Measurements from ENCODE around the gene SHPK. TPM values are rescaled to one million over a fixed set of nuclear protein-coding genes. Genes with fewer than 3 reads are reported as not detected.

The SHPK gene
- total and polyA plus RNA-seq, 9 of the 15 experiments (the other 6 are each of a cell fraction or from before 2014, with no cell fraction given), result 2.5 to 16.3 (median 11.8) TPM

- no peaks in the 10 kb centered on the region for H3K27me3 ChIP-seq (ENCODE audit: control insufficient read depth in 2 of 2, insufficient read depth in 2 of 2, low read length in 2 of 2)
- ChIA-PET POLR2A (interaction anchor here (1.0 kb wide), 1 partner anchor 25 kb away, joined by 3 read pairs; no protein-coding TSS in a partner anchor), CTCF (ENCODE audit: low intra/inter-chr PET ratio) (no interaction called here)
- H3K79me2 ChIP-seq (ENCODE audit: control insufficient read depth, insufficient read depth, low read length), result peaks cover 13% of the 10 kb centered on the region
- H3K27ac ChIP-seq (ENCODE audit: extremely low read depth, low read depth, low read length), result no peak overlapping the region
- FAIRE-seq (no peak), DNase-seq (ENCODE audit: extremely low read depth in 1 of 4, low spot score in 3 of 4) (no peak), ATAC-seq (no peak)
- H3K9me3 ChIP-seq (replicated peaks; ENCODE audit: control insufficient read depth, insufficient read depth, low read depth, low read length), result no peaks in the 10 kb centered on the region
- in situ Hi-C loops (cut with MboI) (no loop called here), intact Hi-C loops (cut with micrococcal nuclease) (no loop called here)
- no peak overlapping the region for H2AFZ ChIP-seq (ENCODE audit: low read depth, low read length)
- WGBS (ENCODE audit: insufficient coverage, low coverage, missing lambda C conversion rate), result 78% methylated on average over 4 of the region's 10 CpGs
- H3K4me1 ChIP-seq (replicated peaks in 1 of 2; ENCODE audit: control insufficient read depth in 2 of 2, insufficient read depth in 2 of 2, low read length in 2 of 2), result peaks cover 0 to 6% of the 10 kb centered on the region in 2 experiments; a peak in 3 of 5 replicates
- no peak overlapping the region for H3K4me3 ChIP-seq
- H3K9me1 ChIP-seq (ENCODE audit: control insufficient read depth, insufficient read depth, low read length), result no peaks in the 10 kb centered on the region
- H3K36me3 ChIP-seq (ENCODE audit: control insufficient read depth, insufficient read depth, low read length), result peaks cover 27% of the 10 kb centered on the region; the same call in 2 of the 3 replicates
- no peaks in the 10 kb centered on the region for H4K20me1 ChIP-seq (replicated peaks; ENCODE audit: control insufficient read depth, insufficient read depth, low read length)
- no peak overlapping the region for H3K4me2 ChIP-seq (ENCODE audit: insufficient read depth, low read length)
- TF ChIP-seq PREB (CRISPR knock-in tag; IDR thresholded peaks at IDR 0.05) (no peak), JUN (IDR thresholded peaks at IDR 0.05; ENCODE audit: borderline replicate concordance, low read depth, low read length) (no peak), JUN (CRISPR knock-in tag; IDR thresholded peaks at IDR 0.05; ENCODE audit: borderline replicate concordance) (no peak), NFRKB (IDR thresholded peaks at IDR 0.05; ENCODE audit: low read depth) (no peak), TCF7 (IDR thresholded peaks at IDR 0.05; ENCODE audit: borderline replicate concordance) (no peak)
- TF ChIP-seq, protein P1, sequence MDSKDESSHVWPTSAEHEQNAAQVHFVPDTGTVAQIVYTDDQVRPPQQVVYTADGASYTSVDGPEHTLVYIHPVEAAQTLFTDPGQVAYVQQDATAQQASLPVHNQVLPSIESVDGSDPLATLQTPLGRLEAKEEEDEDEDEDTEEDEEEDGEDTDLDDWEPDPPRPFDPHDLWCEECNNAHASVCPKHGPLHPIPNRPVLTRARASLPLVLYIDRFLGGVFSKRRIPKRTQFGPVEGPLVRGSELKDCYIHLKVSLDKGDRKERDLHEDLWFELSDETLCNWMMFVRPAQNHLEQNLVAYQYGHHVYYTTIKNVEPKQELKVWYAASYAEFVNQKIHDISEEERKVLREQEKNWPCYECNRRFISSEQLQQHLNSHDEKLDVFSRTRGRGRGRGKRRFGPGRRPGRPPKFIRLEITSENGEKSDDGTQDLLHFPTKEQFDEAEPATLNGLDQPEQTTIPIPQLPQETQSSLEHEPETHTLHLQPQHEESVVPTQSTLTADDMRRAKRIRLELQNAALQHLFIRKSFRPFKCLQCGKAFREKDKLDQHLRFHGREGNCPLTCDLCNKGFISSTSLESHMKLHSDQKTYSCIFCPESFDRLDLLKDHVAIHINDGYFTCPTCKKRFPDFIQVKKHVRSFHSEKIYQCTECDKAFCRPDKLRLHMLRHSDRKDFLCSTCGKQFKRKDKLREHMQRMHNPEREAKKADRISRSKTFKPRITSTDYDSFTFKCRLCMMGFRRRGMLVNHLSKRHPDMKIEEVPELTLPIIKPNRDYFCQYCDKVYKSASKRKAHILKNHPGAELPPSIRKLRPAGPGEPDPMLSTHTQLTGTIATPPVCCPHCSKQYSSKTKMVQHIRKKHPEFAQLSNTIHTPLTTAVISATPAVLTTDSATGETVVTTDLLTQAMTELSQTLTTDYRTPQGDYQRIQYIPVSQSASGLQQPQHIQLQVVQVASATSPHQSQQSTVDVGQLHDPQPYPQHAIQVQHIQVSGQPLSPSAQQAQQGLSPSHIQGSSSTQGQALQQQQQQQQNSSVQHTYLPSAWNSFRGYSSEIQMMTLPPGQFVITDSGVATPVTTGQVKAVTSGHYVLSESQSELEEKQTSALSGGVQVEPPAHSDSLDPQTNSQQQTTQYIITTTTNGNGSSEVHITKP (IDR thresholded peaks at IDR 0.05; ENCODE audit: partially characterized antibody), result no peak
- TF ChIP-seq, protein P2, sequence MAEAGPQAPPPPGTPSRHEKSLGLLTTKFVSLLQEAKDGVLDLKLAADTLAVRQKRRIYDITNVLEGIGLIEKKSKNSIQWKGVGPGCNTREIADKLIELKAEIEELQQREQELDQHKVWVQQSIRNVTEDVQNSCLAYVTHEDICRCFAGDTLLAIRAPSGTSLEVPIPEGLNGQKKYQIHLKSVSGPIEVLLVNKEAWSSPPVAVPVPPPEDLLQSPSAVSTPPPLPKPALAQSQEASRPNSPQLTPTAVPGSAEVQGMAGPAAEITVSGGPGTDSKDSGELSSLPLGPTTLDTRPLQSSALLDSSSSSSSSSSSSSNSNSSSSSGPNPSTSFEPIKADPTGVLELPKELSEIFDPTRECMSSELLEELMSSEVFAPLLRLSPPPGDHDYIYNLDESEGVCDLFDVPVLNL (CRISPR knock-in tag; IDR thresholded peaks at IDR 0.05; ENCODE audit: low read depth), result no peak
- TF ChIP-seq, protein P3, sequence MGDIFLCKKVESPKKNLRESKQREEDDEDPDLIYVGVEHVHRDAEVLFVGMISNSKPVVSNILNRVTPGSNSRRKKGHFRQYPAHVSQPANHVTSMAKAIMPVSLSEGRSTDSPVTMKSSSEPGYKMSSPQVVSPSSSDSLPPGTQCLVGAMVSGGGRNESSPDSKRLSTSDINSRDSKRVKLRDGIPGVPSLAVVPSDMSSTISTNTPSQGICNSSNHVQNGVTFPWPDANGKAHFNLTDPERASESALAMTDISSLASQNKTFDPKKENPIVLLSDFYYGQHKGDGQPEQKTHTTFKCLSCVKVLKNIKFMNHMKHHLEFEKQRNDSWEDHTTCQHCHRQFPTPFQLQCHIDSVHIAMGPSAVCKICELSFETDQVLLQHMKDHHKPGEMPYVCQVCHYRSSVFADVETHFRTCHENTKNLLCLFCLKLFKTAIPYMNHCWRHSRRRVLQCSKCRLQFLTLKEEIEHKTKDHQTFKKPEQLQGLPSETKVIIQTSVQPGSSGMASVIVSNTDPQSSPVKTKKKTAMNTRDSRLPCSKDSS (IDR thresholded peaks at IDR 0.05; ENCODE audit: low read depth, partially characterized antibody), result no peak
- no peak overlapping the region for H3K9ac ChIP-seq (ENCODE audit: insufficient read depth in 1 of 2, low read depth in 2 of 2, low read length in 2 of 2)
- no TSS peak for BruUV-seq (replicated peaks)
Observed at GRCh38 chr17:3630781-3631180, 5.3 kb downstream of the SHPK start.

Data from K562 (cell line).